ENCODE results near the gene CHST3. TPM values are rescaled to one million over a fixed set of nuclear protein-coding genes. Genes with fewer than 3 reads are reported as not detected.
"Not testable (repeated sequence)": the region's sequence is repeated elsewhere in the genome, so short reads cannot be mapped to it uniquely, and the experiment has no call there.

Gene CHST3
- polyA plus RNA-seq, 3 donors, result 16.3 to 18.8 (median 17.9) TPM

- DNase-seq, result no peak
Measured at GRCh38 chr10:71984126-71984808, 20.1 kb downstream of the CHST3 start.

DNA sequence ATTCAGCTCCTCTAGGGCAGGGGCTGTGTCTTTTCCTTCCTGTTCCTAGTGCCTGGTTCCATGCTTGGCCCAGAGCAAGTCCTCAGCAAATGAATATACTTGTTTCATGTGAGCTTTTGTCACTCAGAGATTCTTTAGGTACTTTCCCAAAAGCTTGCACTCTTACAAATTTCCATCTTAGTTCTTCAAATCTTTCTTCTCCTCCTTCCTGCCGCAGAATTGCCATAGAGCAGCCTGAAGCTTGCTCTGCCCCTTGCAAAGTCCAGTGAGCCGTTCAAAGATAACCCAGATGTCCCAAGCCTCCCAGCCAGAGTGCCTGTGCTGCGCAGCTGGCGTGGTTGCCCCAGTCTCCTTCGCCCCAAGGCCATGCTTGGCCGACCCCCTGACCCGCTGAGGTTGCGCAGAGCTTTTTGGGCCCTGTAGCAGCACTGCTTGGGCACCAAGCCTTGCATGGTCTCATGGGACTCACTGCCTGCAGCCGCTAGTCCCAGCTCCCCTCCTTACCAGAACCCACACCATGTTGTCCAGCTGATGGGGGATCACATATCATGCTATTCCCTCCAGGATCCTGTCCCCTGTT, 20.7 kb downstream of the CHST3 start:
- DNase-seq, result no peak

DNA sequence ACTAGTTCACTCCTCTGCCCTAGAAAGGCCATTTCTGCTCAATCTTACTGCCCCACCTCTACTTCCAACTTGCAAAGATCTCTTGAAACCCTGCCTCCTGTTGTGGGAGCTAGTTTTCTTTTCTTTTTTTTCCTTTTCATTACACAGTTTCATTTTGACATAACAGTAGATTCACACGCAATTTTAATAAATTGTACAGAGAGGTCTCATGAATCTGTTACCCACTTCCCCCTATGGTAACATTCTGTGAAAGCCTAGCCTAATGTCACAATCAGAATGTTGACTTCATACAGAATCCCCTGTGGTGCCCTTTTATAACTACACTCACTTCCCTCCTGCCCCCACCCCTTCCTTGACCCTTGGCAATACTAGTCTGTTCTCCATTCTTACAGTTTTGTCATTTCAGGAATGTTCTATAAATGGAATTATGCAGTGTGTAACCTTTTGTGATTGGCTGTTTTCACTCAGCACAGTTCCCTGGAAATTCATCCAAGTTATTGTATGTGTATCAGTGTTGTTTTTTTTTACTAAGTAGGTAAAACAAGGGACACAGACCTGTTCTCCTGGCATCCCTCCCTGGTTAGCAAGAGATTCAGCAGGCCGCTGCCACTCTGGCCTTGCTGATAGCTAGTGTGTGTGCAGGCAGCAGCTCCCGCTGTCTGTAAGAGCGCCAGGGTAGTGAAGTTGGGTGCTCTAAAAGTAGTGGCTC, 21.5 kb downstream of the CHST3 start:
- DNase-seq, result no peak

- not testable (repeated sequence) for DNase-seq
Measured at GRCh38 chr10:71988895-71989294, 24.7 kb downstream of the CHST3 start.

DNA sequence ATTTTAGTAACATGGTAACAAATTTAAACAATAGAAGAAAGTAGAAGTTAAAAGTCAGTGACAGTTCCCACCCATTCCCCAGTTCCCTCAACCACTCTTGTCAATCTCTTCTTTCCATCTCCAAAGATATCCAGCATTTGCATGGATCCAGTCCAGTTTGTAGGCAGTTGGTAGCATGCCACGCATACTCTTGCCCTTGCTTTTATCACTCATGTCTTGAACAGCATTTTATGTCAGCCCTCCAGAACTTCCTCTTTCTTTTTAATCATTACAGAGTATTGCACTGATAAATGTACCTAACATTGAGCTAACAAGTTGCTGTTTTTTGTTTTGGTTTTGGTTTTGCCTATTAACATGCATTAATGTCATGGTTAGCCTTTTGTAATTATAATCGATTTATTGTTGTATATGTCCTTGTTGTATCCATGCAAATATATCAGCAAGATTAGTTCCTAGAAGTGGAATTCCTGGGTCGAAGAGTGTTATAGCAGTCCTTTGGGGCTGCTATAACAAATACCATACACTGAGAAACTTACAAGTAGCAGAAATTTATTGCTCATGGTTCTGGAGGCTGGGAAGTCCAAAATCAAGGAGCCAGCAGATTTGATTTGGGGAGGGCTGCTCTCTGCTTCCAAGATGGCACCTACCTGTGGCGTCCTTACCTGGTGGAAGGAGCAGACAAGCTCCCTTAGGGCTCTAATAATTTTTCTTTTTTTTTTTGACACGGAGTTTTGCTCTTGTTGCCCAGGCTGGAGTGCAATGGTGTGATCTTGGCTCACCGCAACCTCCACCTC, 25.7 kb downstream of the CHST3 start:
- DNase-seq, result no peak

DNA sequence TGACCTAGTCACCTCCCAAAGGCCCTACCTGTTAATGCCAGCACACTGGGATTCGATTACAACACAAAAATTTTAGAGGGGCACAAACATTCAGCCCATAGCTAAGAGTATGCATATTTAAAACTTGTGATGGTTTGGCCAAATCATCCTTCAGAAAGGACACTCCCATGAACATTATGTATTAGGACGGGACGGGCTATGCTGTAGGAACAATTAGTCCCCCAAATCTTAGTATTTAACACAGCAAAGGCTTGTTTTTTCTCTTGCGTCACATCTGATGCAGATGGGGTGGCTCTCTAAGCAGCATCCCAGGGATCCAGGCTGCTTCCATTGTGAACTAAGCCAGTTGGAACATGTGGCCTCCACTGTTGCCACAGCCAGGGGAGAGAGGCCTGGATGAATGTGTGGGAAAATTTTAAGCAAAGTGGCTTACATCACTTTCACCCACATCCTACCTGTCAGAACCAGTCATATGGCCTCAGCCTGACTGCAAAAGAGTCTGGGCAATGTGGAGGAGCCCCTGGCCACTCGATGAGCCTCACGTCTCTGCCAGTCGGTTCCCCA, 26.6 kb downstream of the CHST3 start:
- DNase-seq, result no peak

DNA sequence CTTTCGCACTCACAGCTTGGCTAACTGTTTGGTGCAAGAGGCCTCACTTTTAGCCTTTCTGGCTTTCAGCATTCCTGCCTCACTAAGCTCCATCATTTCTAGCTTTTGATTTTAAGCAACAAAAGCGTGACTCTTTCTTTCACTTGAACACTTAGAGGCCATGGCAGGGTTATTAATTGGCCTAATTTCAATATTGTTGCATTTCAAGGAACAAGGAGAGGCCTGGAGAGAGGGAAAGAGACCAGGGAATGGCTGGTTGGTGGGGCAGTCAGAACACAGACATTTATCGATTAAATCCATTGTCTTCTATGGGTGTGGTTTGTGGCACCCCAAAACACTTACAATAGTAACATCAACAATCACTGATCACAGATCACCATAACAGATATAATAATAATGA, 31.3 kb downstream of the CHST3 start:
- DNase-seq, result no peak

DNA sequence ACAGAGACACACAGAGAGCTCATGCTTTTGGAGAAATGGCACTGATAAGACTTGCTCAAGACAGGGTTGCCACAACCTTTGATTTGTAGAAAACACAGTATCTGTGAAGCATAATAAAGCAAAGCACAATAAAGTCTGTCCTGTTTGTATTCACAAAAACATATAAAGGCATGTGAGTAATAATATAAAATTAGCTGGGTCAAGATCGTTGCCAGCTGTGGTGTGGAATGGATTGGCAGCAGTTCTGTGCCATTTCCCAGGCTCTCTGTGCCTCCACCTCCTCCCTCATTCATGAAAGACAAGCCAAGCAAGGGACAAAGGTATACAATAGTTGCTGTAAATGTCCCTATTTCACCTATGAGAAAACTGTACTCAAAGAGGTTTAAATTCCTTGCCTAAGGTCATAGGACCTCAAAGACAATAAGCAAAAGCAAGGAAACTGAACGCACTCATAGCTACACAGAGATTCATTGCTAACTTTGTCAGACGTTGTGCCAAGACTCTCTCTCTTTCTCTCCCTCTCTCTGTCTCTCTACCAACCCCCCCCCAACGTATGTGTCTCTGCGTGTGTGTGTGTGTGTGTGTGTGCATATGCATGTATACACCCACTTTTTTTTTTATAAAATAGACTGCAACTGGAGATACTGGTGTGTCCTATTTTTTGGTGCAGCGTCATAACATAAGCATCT, 31.8 kb downstream of the CHST3 start:
- DNase-seq, result no peak

DNA sequence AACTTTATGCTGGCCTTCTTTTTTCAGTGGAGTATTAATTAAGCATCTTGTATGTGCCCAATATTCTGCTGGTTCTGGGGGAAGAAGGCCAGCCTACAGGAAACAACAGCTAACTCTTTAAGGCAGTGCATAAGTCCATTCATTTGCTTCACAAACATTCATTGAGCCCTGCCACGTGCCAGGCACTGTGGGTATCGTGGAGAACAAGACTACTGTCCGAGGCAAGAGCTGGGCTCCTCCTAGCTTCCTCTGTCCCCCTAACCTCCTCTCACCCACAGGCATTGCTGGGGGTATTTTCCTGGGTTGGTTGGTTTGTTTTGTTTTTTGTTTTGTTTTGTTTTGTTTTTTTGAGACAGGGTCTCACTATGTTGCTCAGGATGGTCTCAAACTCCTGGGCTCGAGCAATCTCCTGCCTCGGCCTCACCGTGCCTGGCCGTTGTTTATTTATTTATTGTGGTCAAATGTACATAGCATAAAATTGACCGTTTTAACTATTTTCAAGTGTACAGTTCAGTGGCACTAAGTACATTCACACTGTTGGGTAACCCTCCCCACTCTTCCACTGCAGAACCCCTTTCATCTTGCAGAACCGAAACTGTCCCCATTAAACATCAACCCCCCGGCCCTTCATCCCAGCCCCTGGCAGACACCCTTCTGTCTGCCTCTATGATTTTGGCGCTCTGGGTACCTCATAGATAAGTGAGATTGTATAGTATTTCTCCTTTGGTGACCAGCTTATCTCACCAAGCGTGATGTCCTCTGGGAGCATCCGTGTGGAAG, 32.6 kb downstream of the CHST3 start:
- no peak for DNase-seq

DNA sequence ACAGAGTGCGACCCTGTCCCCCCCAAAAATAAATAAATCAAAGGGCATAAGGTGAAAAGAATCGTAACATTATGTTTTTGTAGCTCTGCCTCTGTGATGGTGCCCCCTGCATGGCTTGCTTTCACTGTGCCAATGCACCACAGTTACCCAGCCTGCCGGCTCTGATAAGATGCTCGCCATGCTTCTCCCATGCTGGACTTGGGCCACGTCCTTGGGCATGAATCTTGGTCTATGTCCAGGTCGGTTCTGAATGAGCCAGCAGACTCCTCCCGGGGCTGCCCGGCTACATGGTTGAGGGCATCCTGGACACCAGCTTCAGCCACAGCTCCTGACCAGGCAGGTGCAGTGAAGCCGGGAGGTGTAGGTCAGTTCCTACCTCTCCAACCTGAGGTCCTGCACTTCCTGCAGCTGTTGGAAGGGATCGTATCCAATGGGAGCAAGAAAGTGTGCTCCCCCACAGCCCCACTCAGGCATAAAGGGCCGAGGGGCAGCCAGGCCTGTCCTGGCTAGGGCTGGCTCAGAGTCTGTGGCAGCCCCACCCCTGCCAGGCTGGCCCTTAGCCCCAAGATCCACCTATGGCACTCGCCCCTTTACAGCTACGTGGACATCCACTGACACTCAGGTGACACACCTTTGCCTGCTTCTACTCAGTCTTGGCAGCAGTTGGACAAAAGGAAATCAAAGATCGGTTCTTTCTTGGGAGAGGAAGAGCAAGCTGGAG, 34.1 kb downstream of the CHST3 start:
- DNase-seq, result no peak

DNA sequence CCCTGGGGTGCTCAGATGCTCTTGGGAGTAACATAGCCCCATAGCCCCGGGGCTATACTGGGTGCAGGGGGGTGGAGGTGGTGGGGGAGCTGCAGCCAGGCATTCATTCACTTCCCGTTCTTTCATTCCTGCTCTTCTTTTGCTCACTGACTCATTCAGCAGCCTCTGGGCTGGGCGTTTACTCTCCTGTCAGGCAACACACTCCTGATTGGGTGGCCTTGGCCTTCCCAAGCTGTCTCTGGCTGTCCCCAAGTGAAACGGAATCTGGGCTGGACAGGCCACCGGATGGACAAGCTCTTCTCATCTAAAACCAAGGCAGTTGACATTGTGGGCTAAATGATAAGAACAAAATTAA, 34.6 kb downstream of the CHST3 start:
- no peak for DNase-seq

GRCh38 chr10:71999360-72000072, 35.3 kb downstream of the CHST3 start:
- DNase-seq, result peak; percentile 89

- DNase-seq, result no peak
Measured at GRCh38 chr10:72000073-72001032, 36.2 kb downstream of the CHST3 start.

DNA sequence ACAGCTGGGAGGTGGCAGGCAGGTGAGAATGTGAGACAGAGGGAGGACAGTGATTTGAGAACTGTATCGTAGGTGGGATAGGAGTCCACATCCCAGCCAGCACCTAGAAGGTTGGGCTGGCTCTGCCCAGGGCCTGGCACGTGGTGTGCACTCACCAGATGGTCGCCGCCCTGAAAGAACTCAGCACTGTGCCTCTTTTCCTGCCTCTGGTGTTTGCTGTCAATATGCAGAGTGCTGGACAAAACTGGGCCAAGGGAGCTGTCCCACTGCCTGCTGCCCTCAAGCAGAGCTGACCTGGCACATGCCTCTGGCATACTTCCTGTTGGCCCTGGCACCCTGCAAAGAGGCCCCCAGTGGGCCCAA, 36.8 kb downstream of the CHST3 start:
- no peak for DNase-seq

GRCh38 chr10:72002354-72003295, 38.4 kb downstream of the CHST3 start:
- DNase-seq, result no peak

GRCh38 chr10:72006026-72006425, 41.8 kb downstream of the CHST3 start:
- DNase-seq, result no peak

GRCh38 chr10:72007246-72007892, 43.2 kb downstream of the CHST3 start:
- no peak for DNase-seq
